Aorta (tissue), 5 donors: ENCODE results near the gene ENTPD8. TPM values are rescaled to one million over a fixed set of nuclear protein-coding genes. Genes with fewer than 3 reads are reported as not detected.
A peak's percentile ranks its signal among the peaks of the same experiment; 100 is the strongest.

Source experiments
- ATAC-seq: fragments of 200-7000 bp; cut with Tn5 transposase; one replicate; pipeline ENCODE4 v1.9.1; 2022; ENCODE audit warnings: moderate library complexity; ENCODE audit not compliant: low FRiP score
- DNase-seq, 2 donors: peaks; one replicate each; pipeline ENCODE4 v3.0.0-alpha.2; 2020
- H3K27ac ChIP-seq, 2 donors: one replicate each; pipeline ENCODE4 v1.5.1; 2013; ENCODE audit warnings: low read length in 2 of 2, mild to moderate bottlenecking in 2 of 2, moderate library complexity in 2 of 2, control low read depth in 1 of 2, inconsistent platforms in 1 of 2, low read depth in 1 of 2
- H3K27me3 ChIP-seq, 2 donors: one replicate each; pipeline ENCODE4 v1.6.1; 2013; ENCODE audit warnings: control low read depth in 1 of 2, low read length in 1 of 2, mild to moderate bottlenecking in 1 of 2, moderate library complexity in 1 of 2; ENCODE audit not compliant: insufficient read depth in 2 of 2, control insufficient read depth in 1 of 2
- H3K36me3 ChIP-seq, 2 donors: one replicate each; pipeline ENCODE4 v1.6.1; 2013; ENCODE audit warnings: control low read depth in 1 of 2, low read length in 1 of 2, mild to moderate bottlenecking in 1 of 2; ENCODE audit not compliant: insufficient read depth in 2 of 2, control insufficient read depth in 1 of 2
- H3K4me1 ChIP-seq, 2 donors: one replicate each; pipeline ENCODE4 v1.6.1; 2013; ENCODE audit warnings: low read length in 2 of 2, control low read depth in 1 of 2, mild to moderate bottlenecking in 1 of 2, moderate library complexity in 1 of 2; ENCODE audit not compliant: insufficient read depth in 2 of 2, control insufficient read depth in 1 of 2
- H3K4me3 ChIP-seq, 2 donors: one replicate each; pipeline ENCODE4 v1.5.1; 2013; ENCODE audit warnings: low read length in 2 of 2, control low read depth in 1 of 2, mild to moderate bottlenecking in 1 of 2
- H3K9me3 ChIP-seq: one replicate; pipeline ENCODE4 v1.6.1; 2013; ENCODE audit warnings: mild to moderate bottlenecking, low read length; ENCODE audit not compliant: control insufficient read depth
- WGBS, 2 donors: extraction: QIAGEN DNeasy Blood & Tissue Kit; methylation state at CpG; one replicate each; pipeline ENCODE4 v1.1.7; 2013; 5-methylcytosine and 5-hydroxymethylcytosine counted together
- intact Hi-C, 2 donors: fragments of 100-400 bp; cut with DNase I; formaldehyde crosslinking; loops; one replicate each; pipeline versions ENCODE4 v1.14.2 to v1.15.0; 2022
- long read RNA-seq, 2 donors: library from polyadenylated mRNA; unstranded; transcript quantifications; one replicate each; pipeline ENCODE4 v2.0.0, GENCODE V29; 2020 to 2021
- polyA plus RNA-seq, 2 donors: library from polyadenylated mRNA; stranded (reverse); fragments of 200-250 nt; gene quantifications; one replicate each; pipeline ENCODE4 v1.2.3, GENCODE V29; 2013
- total RNA-seq, 2 donors: library from RNA; stranded (reverse); fragmentation: NEBNext Ultra II Directional; extraction: Animal tissue kit (Norgen Biotek cat#: 25700); gene quantifications; one replicate each; pipeline ENCODE4 v1.2.1, GENCODE V29; 2021
- donor health status: healthy with polysubstance abuse.
- donor health status: Bipolar disorder and iron deficiency.
- donor health status: DM: no; HTN: no; CAD: no.
- donor health status: DM: no; HTN: no; CAD: no.
- donor health status: DM: yes; HTN: yes; CAD: no.

The ENTPD8 gene
- total RNA-seq = not detected
- 1 to 10 TPM in 1 of 2 donors, not detected in 1; 3.1 TPM for polyA plus RNA-seq
- long read RNA-seq, donor 1 = 0 reads
- long read RNA-seq, donor 2, partial matches to known transcripts = 0 of 1 reads
- long read RNA-seq, donor 2, other reads (novel, unspliced or antisense) = 1 of 1 reads

GRCh38 chr9:137441289-137441934 lies at the start of gene ENTPD8:
TSS of gene ENTPD8 (minus strand) at chr9:137441357. CDS start at chr9:137438285, 3,072 bp downstream.
- H3K9me3 ChIP-seq = no peaks in the 10 kb centered on the region
- intact Hi-C loops = no loop called here
- 1 to 2% methylated on average over 50 to 62 of the region's 62 CpGs for WGBS, 2 donors
- no peak within 1 kb of the TSS for H3K4me3 ChIP-seq
- DNase-seq = peak; percentile 44 to 79
- peak; percentile 31 for ATAC-seq
- H3K27ac ChIP-seq = no peak within 1 kb of the TSS
- H3K4me1 ChIP-seq = no peaks in the 10 kb centered on the region
- no peaks in the 10 kb centered on the region for H3K27me3 ChIP-seq
- H3K36me3 ChIP-seq = no peaks in the 10 kb centered on the region

GRCh38 chr9:137490532-137491186 lies 49.5 kb upstream of the ENTPD8 start:
- peak in 1 of 2 donors; percentile 3 for DNase-seq
- no peak for ATAC-seq
- H3K27ac ChIP-seq = no peak overlapping the region
- intact Hi-C loops = no loop called here
- no peaks in the 10 kb centered on the region for H3K9me3 ChIP-seq
- no peaks in the 10 kb centered on the region for H3K27me3 ChIP-seq
- no peaks in the 10 kb centered on the region for H3K36me3 ChIP-seq
- H3K4me3 ChIP-seq = no peak overlapping the region
- no peaks in the 10 kb centered on the region for H3K4me1 ChIP-seq
- whole genome bisulfite sequencing, 2 donors = 92% methylated on average over 9 of the region's 9 CpGs

- DNase-seq = peak in 1 of 2 donors; percentile 1
- H3K27me3 ChIP-seq = no peaks in the 10 kb centered on the region
- H3K4me3 ChIP-seq = no peak overlapping the region
- H3K4me1 ChIP-seq = no peaks in the 10 kb centered on the region
- intact Hi-C loops = no loop called here
- no peaks in the 10 kb centered on the region for H3K9me3 ChIP-seq
- WGBS, 2 donors = 90% methylated on average over 6 of the region's 6 CpGs
- H3K27ac ChIP-seq = no peak overlapping the region
- no peaks in the 10 kb centered on the region for H3K36me3 ChIP-seq
- no peak for ATAC-seq
Observed at GRCh38 chr9:137488906-137489305, 47.7 kb upstream of the ENTPD8 start.

- no peaks in the 10 kb centered on the region for H3K27me3 ChIP-seq
- H3K27ac ChIP-seq = no peak overlapping the region
- DNase-seq (peak in 1 of 2 donors; percentile 51), ATAC-seq (no peak)
- no peaks in the 10 kb centered on the region for H3K9me3 ChIP-seq
- H3K36me3 ChIP-seq = no peaks in the 10 kb centered on the region
- intact Hi-C loops = no loop called here
- 88 to 89% methylated on average over 5 to 6 of the region's 6 CpGs for WGBS, 2 donors
- H3K4me1 ChIP-seq = no peaks in the 10 kb centered on the region
- H3K4me3 ChIP-seq = no peak overlapping the region
Observed at GRCh38 chr9:137488327-137488653, 47.1 kb upstream of the ENTPD8 start.

- peak in 1 of 2 donors; percentile 61 for DNase-seq
Observed at GRCh38 chr9:137487454-137488326, 46.5 kb upstream of the ENTPD8 start.

GRCh38 chr9:137486545-137487453 lies 45.6 kb upstream of the ENTPD8 start:
- no peak for ATAC-seq
- no peak overlapping the region for H3K4me3 ChIP-seq
- H3K36me3 ChIP-seq = no peaks in the 10 kb centered on the region
- intact Hi-C loops = no loop called here
- WGBS, 2 donors = 90 to 92% methylated on average over 35 of the region's 35 CpGs
- no peak overlapping the region for H3K27ac ChIP-seq
- H3K4me1 ChIP-seq = no peaks in the 10 kb centered on the region
- no peaks in the 10 kb centered on the region for H3K27me3 ChIP-seq
- H3K9me3 ChIP-seq = no peaks in the 10 kb centered on the region
- peak in 1 of 2 donors; percentile 70 for DNase-seq

More at GRCh38 chr9:137487454-137488326, 46.5 kb upstream of the ENTPD8 start:
- Histone ChIP-seq H3K27me3 (no peaks in the 10 kb centered on the region), H3K4me3 (no peak overlapping the region), H3K27ac (no peak overlapping the region), H3K36me3 (no peaks in the 10 kb centered on the region), H3K4me1 (no peaks in the 10 kb centered on the region), H3K9me3 (no peaks in the 10 kb centered on the region)
- 90 to 93% methylated on average over 41 of the region's 41 CpGs for WGBS, 2 donors
- intact Hi-C loops = no loop called here
- no peak for ATAC-seq

- no peak overlapping the region for H3K27ac ChIP-seq
Observed at GRCh38 chr9:137486141-137486490, 45.0 kb upstream of the ENTPD8 start.

More at GRCh38 chr9:137486141-137486490, 45.0 kb upstream of the ENTPD8 start:
- no peaks in the 10 kb centered on the region for H3K27me3 ChIP-seq
- H3K36me3 ChIP-seq = no peaks in the 10 kb centered on the region
- H3K4me3 ChIP-seq = no peak overlapping the region
- intact Hi-C loops = no loop called here
- DNase-seq (no peak), ATAC-seq (no peak)
- H3K4me1 ChIP-seq = no peaks in the 10 kb centered on the region
- WGBS, 2 donors = 93 to 94% methylated on average over 15 of the region's 15 CpGs
- no peaks in the 10 kb centered on the region for H3K9me3 ChIP-seq
